Prostate gland (tissue), 2 donors: ENCODE data around the gene DOK6.

Experiments
- CTCF ChIP-seq, 4 experiments: fragments of 200-600 bp in 2 of 4; fragments of 450-650 bp in 2 of 4; sonication (generic) in 2 of 4; IDR thresholded peaks; 1 replicate in 3 of 4; 2 replicates in 1 of 4; pipeline ENCODE4 v1.5.1; 2016 to 2019; ENCODE audit warnings: antibody characterized with exemption in 4 of 4, mild to moderate bottlenecking in 2 of 4, moderate library complexity in 2 of 4
- POLR2A ChIP-seq: fragments of 450-650 bp; IDR thresholded peaks from one replicate; pipeline ENCODE4 v1.6.1; 2016; ENCODE audit warnings: antibody characterized with exemption, mild to moderate bottlenecking

GRCh38 chr18:69580107-69580506 is 179.4 kb downstream of the DOK6 start:
- no peak for TF ChIP-seq CTCF (IDR thresholded peaks at IDR 0.05)
- no peak for TF ChIP-seq POLR2A
